NCI-H510A treated with DMSO at 0.1 percent for 48 hours (cell line): Measurements from ENCODE around the gene KIAA1328.
A peak's percentile ranks its signal among the peaks of the same experiment; 100 is the strongest.

Experiments
- DNase-seq: peaks from one replicate; lab custom pipeline; 2025; lab: John Stamatoyannopoulos, UW

Gene KIAA1328

GRCh38 chr18:37252854-37253393 lies 424.0 kb downstream of the KIAA1328 start:
- DNase-seq = peak; percentile 31

GRCh38 chr18:37253394-37254235 lies 424.7 kb downstream of the KIAA1328 start:
- peak; percentile 88 for DNase-seq

DNA sequence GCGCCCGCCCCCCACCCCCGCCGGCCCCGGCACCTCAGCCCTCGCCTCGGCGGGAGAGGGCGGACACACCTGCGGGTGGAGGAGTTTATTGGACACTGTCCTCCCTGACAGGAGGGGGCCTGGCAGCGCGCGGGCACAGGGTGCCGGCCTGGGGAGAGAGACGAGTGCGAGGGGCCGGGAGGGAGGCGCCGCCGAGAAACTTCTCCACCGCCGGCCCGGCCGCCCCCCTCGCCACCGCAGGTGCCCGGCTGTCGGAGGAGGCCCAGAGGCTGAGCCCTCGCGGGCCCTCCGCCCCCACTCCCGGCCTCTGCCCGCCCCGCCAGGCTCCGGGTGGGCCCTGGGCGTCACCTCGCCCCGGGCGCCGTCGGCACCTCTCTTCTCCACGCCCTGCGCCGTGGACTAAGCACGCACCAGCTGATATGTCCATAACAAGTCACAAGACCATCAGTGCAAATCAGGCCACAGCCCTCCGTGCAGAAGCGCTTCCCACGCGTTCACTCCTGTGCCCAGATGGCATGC lies 425.4 kb downstream of the KIAA1328 start:
- DNase-seq = peak; percentile 88

DNA sequence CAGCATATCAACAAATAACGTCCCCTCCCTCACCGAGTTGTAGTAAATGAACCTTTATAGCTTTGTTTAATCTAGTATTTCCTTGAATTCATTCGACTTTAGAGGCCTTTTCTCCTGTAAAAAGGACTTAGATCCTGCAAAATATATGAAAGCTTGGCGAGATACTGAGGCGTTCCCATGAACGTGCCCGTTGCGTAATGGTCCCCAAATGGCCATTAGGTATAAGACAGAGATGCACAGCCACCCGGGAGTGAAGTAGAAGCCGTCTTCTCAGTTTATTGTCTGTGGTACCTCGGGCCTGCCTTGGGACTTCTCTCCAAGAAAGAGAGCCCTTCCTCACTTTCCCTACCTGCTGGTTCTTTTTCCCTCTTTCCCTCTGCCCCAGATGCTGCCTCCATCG lies 426.0 kb downstream of the KIAA1328 start:
- no peak for DNase-seq

GRCh38 chr18:37258131-37258530 lies 429.2 kb downstream of the KIAA1328 start:
- no peak for DNase-seq

DNA sequence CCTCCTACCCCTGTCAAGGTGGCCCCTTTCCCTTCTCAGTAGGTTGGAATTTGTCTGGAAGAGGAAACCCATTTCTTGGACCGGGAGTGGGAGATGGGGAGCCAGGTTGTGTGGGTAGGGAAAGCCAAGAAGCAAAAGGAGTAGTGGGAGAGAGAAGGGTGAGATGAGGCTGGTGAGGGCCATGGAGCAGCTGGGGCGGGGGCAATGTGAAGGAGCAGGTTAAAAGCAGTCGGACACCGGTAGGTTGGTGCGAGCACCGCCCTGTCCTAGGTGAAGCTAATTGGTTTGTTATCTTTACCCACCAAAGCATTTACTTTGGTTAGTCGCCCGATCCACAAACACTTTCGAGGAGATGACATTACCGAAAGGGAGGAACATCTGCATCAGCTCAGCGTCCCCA lies 429.9 kb downstream of the KIAA1328 start:
- DNase-seq = no peak

DNA sequence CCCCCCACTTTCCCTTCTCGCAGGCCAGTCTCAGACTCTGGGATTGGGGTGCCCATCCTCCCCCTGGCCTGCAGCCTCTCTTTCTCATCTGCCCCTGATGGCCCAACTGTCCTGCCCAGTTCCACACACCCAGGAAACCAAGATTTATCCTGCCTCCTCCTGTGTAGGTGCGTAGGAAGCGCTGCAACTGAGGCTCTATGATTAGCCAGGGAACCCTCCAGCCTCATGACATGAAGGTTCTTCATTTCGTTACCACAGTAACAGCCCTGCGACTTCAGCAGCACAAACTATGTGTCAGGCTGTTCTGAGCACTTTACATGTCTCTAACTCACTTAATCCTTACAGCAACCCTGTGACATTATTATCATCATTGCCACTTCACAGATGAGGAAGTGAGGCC lies 430.8 kb downstream of the KIAA1328 start:
- no peak for DNase-seq

- no peak for DNase-seq
These were observed 431.6 kb downstream of the KIAA1328 start for GRCh38 chr18:37260367-37261093.

GRCh38 chr18:37261246-37261840 lies 432.4 kb downstream of the KIAA1328 start:
- DNase-seq = no peak

DNA sequence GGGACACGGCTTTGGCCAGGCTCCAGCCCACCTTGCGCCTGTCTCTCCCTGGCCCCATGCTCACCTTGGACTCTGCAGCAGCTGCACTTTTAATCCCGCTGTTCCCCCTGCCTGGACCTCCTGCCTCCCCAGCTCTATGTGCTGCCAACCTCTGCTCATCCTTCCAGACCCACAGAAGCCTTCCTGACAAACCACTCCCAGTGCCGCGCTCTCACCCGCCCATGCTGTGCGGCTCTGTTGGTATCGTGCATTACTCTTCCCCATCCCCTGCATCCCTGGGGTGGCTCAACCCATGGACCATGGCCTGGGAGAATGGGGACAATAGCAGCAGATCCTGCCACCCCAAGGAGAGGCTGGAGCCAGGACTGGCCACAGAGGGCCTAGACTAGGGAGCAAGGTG lies 433.1 kb downstream of the KIAA1328 start:
- no peak for DNase-seq

DNA sequence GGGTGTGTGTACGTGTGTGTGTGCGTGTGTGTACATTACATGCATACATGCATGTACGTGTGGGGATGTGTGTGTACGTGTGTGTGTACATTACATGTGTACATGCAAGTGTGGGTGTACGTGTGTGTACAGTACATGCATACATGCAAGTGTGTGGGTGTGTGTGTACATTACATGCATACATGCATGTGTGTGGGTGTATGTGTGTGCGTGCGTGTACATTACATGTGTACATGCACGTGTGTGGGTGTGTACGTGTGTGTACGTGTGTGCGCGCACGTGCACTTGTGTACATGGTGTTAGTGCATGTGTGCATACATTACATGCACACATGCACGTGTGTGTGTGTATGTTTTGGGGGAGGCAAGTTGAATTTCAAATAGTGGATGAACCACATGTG lies 436.0 kb downstream of the KIAA1328 start:
- DNase-seq = no peak

DNA sequence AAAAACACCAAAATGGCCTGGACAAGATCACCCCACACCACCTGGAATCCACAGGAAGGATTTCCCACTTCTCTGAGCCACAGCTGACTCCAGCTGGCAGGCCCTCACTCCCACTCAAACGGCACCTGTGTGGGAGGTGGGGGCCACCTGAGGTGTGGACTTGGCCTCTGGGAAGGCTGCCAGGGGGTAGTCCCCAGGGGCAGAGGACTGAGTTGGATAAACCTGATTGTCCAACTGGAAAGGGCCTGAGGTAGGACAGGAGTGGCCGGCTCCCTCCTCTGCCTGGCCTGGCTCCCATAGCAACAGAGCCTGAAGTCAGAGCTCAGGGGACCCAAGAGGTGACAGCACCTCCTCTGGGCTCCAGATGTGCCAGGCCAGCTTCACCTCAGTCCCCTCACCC lies 436.5 kb downstream of the KIAA1328 start:
- DNase-seq = no peak

- DNase-seq = no peak
These were observed 437.4 kb downstream of the KIAA1328 start for GRCh38 chr18:37266290-37266689.

DNA sequence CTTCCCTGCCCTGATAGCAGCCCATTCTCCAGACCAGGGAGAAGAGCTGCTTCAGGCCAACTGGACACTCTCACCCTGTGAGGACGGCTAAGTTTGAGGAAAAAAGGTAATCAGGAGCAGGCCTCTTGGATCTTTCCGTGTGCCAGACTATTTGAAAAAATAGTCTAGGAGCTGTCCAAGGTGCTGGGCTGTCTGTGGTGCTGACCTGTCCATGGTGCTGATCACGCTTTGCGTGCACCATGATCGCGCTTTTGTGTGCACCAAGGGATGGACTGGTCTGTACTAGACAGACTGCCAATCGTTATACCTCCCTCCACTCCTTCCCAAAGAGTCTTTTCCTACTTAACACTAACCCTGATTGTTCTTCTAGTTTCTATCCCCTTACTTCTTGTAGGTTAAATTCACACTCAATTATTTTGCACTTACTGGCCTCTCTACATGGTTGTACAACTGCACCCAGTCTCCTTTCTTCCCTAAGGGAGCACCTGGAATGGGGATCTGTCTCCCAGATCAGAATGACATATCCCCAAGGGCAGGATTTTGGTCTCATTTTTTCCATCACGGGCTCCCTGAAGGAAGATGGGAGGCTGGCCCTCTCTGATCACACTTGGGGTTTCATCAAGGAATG lies 441.2 kb downstream of the KIAA1328 start:
- DNase-seq = no peak

DNA sequence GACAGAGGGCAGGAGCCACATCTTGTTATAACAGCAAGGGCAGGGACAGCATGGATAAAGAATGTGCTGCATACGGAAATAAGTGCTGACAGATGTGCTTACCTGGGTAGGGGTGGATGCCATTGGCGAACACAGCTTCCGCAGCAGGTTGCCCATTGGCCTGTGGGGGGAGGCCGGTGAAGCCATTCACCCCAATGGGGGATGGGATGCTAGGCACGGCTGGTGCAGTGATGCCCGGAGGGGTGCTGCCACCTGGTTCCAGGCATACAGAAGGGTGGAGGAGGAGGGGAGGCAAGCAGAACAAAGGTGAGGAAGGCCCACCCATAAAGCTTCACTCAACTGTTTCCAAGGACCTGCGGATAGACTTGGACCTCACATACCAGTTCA lies 441.7 kb downstream of the KIAA1328 start:
- no peak for DNase-seq

DNA sequence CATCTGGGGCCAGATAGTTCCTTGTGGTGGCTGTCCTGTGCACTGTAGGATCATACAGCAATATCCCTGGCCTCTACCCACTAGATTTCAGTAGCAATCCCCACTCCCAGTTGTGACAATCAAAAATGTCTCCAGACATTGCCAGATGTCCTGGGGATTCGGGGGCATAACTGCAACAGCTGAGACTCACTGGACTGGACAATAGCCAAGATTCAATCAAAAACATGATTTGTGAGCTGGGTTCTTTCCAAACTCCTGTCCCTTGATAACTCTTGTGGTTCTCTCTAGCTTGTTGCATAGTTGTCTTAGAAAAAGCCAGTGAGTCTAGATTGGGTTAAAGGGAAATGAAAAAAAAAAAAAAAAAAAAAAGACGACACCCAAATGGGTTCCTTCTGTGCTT lies 443.3 kb downstream of the KIAA1328 start:
- no peak for DNase-seq

DNA sequence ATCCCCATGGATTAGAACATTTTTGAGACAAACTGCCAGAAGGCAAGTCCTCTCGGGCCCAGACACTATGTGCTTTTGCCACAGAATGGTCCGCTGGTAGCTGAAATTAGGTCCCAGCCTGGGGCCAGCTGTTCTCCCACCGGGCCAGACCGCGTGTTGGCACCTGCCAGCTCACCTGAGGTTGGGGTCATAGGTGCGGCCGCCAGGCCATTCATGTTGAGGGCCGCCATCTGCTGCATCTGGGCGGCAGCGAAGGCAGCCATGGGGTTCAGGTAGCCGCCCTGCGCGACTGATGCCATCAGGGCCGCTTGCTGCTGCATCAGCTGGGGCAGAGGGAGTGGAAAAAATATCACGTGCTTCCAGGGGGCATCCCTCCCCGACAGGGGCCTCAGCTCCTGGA lies 443.9 kb downstream of the KIAA1328 start:
- DNase-seq = no peak

DNA sequence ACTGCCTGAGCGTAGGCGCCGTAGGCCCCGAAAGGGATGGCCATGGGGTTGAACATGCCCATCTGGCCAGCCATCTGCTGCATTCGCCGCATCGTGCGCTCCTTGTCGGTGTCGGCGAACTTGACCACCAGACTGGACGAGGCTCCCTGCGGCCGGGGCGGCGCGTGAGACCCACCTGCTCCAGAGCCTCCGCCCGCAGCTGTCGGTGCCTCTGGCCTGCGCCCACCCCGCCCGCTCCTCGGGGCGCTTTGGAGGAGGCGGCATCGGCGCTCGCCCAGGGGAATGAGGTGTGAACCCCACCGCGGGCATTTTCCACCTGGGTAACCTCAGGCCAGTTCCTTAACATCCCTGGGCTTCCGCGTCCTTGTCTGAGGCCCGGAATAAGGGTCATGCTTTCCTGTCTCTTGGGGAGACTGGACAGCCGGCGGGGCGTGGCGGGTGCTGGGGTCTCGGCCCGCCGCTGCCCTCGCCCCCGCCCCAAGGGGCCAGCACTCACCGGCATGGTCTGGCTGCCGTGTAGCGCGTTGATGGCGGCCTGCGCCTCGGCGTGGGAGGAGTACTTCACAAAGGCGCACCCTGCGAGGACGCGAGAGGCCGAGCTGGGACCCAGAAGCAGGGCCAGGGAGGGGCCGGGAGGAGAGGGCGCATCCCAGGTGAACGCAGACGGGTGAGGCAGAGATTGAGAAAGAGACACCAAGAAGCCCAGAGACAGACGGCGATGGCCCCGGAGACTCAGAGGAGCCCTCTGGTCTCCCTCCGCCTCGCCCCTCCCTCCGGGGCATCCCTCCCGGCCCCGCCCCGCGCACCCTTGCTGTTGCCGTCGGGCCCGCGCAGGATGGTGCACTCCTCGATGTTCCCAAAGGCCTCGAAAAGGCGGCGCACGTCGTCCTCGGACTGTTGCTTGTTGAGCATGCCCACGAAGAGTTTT lies 445.6 kb downstream of the KIAA1328 start:
- DNase-seq = no peak

DNA sequence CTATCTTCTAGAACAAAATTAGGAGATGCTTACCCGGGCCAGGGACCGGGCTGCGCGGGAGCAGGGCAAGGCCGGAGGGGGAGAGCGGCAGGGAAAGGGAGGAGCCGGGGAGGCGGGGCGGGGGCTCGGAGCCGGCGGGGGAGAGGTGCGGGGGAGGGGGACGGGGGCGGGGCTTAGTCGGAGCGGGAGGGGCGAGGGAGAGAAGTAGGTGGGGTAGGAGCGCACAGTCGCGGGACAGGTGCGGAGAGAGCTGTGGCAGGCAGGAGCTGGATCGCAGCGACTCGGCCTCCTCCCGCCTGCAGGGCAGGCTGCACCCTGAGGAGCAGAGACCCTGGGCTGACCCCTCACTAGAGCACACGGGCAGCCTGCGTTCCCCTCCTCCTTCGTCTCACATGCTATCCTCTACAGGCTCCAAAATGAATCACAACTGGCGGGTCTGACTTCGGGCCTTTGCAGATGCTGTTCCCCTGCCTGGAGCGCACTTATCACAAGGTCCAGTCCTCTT lies 446.4 kb downstream of the KIAA1328 start:
- DNase-seq = no peak

DNA sequence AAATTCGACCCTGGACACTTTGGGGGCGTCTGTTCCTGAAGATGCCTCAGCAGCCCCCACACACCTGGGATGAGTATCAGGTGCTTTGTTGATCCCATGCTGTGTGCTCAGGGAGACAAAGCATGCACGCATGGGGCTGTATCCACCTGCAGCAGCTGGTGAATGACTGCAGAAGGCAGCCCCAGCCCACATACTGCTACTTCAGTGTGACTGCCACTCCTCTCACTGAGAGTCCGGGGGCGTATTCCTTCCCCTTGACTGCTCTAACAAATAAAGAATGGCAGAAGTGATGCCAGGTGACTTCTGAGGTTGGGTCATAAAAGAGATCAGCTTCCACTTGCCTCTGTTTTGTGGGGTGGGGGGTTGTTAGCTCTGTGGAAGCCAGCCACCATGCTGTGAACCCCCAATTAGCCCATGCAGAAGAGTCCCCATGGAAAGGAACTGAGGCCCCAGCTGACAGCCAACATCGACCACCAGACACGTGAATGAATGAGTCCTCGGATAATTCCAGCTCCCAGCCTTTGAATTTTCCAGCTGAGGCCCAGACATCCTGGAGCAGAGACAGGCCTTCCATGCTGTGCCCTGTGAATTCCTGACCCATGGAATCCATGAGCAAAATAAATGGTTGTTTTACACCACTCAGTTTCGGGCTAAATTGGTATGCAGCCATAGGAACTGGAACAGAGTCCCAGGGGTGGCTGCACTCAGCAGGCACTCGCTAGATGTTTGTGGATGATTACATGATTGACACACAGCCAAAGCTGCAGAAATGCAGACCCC lies 447.4 kb downstream of the KIAA1328 start:
- no peak for DNase-seq
